H1 (cell line): ENCODE measurements around the gene PSMC3. TPM values are rescaled to one million over a fixed set of nuclear protein-coding genes. Genes with fewer than 3 reads are reported as not detected.

ENCODE experiments used
- RNF2 ChIP-seq: fragments of 200-900, 300-1000 bp; sonication (generic); IDR thresholded peaks from 2 replicates; pipeline ENCODE4 v1.7.1; 2016; ENCODE audit warnings: borderline replicate concordance, low read depth, mild to moderate bottlenecking, antibody characterized with exemption, low read length; ENCODE audit not compliant: poor library complexity, severe bottlenecking; ENCODE audit errors: missing control alignments
- TEAD4 ChIP-seq: IDR thresholded peaks from 2 replicates; pipeline ENCODE4 v1.6.1; 2012; ENCODE audit warnings: low read depth, low read length, inconsistent platforms, mixed read lengths
- polyA plus RNA-seq, 7 experiments: library from polyadenylated mRNA; depleted of rRNA in 3 of 7; stranded (reverse) in 5 of 7; unstranded in 2 of 7; fragments of >200 nt in 5 of 7; fragments of 200-250 nt in 2 of 7; gene quantifications; 1 replicate in 5 of 7; 2 replicates in 1 of 7; 4 replicates in 1 of 7; pipeline versions ENCODE4 v1.2.1 to v1.2.3, GENCODE V29; 2011 to 2013; ENCODE audit warnings: missing spikeins in 2 of 7, mixed read lengths in 2 of 7
- total RNA-seq: library from RNA; stranded (reverse); fragmentation: NEBNext Ultra II Directional; extraction: Animal tissue kit (Norgen Biotek cat#: 25700); gene quantifications from 2 replicates; pipeline ENCODE4 v1.2.1, GENCODE V29; 2021
- TF ChIP-seq, protein P1 (sequence below): fragments of 300-600 bp; sonication (generic); IDR thresholded peaks from 2 replicates; pipeline ENCODE4 v1.7.1; 2012; ENCODE audit warnings: low read length, moderate library complexity, mild to moderate bottlenecking, inconsistent platforms; ENCODE audit not compliant: insufficient replicate concordance
- TF ChIP-seq, protein P2 (sequence below): IDR thresholded peaks from 2 replicates; pipeline ENCODE4 v1.6.1; 2012; ENCODE audit warnings: inconsistent platforms

PSMC3 gene
- total and polyA plus RNA-seq, 2 of the 8 experiments (the other 6 are each of a cell fraction or from before 2014, with no cell fraction given): 105 to 160 TPM

DNA sequence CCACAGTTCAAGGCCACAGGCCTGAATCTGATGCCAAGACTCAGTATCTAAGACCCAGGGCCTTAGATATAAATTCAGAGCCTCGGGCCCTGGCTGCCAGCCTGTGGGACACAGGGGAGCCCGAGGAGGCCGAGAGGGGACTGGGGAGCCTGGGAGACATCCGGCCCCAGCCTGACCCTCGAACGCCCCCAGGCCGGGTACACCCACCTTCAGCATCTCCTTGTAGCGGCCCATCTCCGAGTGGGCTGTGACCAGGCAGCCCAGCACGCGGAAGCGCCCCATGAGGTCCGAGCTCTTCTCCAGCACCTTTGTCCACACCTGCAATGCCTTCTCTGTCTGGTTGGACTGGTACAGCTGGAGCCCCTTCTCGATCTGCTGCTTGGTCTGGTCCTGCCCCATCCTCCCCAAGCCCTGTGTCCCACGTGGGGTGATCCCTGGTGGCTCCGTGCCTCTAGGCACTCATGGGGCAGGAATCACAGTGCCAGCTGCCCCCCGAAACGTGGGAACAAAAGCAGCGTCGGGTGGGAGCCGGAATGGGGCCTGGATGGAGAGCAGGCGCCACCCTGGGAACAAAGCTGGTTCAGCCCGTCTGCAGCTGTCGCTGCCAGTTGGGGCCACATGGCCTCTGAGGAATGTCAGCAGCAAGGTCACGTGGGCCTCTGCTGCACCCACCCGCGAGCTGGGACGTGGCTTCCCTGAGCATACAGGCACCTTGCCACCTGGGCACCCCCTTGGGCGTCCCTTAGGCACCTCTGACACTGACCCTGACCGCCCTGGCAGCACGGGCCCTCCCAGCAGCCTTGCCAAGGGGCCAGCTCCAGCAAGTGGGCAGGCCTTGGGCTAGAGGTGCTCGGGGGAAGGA, 22.6 kb upstream of the PSMC3 start, which contains the start of gene RAPSN (continued):
- TF ChIP-seq, protein P1, sequence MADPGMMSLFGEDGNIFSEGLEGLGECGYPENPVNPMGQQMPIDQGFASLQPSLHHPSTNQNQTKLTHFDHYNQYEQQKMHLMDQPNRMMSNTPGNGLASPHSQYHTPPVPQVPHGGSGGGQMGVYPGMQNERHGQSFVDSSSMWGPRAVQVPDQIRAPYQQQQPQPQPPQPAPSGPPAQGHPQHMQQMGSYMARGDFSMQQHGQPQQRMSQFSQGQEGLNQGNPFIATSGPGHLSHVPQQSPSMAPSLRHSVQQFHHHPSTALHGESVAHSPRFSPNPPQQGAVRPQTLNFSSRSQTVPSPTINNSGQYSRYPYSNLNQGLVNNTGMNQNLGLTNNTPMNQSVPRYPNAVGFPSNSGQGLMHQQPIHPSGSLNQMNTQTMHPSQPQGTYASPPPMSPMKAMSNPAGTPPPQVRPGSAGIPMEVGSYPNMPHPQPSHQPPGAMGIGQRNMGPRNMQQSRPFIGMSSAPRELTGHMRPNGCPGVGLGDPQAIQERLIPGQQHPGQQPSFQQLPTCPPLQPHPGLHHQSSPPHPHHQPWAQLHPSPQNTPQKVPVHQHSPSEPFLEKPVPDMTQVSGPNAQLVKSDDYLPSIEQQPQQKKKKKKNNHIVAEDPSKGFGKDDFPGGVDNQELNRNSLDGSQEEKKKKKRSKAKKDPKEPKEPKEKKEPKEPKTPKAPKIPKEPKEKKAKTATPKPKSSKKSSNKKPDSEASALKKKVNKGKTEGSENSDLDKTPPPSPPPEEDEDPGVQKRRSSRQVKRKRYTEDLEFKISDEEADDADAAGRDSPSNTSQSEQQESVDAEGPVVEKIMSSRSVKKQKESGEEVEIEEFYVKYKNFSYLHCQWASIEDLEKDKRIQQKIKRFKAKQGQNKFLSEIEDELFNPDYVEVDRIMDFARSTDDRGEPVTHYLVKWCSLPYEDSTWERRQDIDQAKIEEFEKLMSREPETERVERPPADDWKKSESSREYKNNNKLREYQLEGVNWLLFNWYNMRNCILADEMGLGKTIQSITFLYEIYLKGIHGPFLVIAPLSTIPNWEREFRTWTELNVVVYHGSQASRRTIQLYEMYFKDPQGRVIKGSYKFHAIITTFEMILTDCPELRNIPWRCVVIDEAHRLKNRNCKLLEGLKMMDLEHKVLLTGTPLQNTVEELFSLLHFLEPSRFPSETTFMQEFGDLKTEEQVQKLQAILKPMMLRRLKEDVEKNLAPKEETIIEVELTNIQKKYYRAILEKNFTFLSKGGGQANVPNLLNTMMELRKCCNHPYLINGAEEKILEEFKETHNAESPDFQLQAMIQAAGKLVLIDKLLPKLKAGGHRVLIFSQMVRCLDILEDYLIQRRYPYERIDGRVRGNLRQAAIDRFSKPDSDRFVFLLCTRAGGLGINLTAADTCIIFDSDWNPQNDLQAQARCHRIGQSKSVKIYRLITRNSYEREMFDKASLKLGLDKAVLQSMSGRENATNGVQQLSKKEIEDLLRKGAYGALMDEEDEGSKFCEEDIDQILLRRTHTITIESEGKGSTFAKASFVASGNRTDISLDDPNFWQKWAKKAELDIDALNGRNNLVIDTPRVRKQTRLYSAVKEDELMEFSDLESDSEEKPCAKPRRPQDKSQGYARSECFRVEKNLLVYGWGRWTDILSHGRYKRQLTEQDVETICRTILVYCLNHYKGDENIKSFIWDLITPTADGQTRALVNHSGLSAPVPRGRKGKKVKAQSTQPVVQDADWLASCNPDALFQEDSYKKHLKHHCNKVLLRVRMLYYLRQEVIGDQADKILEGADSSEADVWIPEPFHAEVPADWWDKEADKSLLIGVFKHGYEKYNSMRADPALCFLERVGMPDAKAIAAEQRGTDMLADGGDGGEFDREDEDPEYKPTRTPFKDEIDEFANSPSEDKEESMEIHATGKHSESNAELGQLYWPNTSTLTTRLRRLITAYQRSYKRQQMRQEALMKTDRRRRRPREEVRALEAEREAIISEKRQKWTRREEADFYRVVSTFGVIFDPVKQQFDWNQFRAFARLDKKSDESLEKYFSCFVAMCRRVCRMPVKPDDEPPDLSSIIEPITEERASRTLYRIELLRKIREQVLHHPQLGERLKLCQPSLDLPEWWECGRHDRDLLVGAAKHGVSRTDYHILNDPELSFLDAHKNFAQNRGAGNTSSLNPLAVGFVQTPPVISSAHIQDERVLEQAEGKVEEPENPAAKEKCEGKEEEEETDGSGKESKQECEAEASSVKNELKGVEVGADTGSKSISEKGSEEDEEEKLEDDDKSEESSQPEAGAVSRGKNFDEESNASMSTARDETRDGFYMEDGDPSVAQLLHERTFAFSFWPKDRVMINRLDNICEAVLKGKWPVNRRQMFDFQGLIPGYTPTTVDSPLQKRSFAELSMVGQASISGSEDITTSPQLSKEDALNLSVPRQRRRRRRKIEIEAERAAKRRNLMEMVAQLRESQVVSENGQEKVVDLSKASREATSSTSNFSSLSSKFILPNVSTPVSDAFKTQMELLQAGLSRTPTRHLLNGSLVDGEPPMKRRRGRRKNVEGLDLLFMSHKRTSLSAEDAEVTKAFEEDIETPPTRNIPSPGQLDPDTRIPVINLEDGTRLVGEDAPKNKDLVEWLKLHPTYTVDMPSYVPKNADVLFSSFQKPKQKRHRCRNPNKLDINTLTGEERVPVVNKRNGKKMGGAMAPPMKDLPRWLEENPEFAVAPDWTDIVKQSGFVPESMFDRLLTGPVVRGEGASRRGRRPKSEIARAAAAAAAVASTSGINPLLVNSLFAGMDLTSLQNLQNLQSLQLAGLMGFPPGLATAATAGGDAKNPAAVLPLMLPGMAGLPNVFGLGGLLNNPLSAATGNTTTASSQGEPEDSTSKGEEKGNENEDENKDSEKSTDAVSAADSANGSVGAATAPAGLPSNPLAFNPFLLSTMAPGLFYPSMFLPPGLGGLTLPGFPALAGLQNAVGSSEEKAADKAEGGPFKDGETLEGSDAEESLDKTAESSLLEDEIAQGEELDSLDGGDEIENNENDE: no peak
- TF ChIP-seq TEAD4 (0 out of 2 replicates have a peak, but pooled peaks have one; percentile 7), RNF2 (no peak)
- TF ChIP-seq, protein P2, sequence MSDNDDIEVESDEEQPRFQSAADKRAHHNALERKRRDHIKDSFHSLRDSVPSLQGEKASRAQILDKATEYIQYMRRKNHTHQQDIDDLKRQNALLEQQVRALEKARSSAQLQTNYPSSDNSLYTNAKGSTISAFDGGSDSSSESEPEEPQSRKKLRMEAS: peak; percentile 45; the same call in 1 of the 2 replicates
- TF ChIP-seq, all 59 proteins: peak for 2
